ENCODE results near the gene RERE. TPM values are rescaled to one million over a fixed set of nuclear protein-coding genes. Genes with fewer than 3 reads are reported as not detected.

RERE gene
- total RNA-seq, 1 experiment from 2014 or later: 10.3 TPM

- no peak for DNase-seq (ENCODE audit: low read depth)
These were observed 269.6 kb downstream of the RERE start for GRCh38 chr1:8547791-8548190.

- DNase-seq (ENCODE audit: low read depth): no peak
These were observed 272.4 kb downstream of the RERE start for GRCh38 chr1:8545078-8545477.

- DNase-seq (ENCODE audit: low read depth): no peak
These were observed 272.8 kb downstream of the RERE start for GRCh38 chr1:8544644-8545043.

- no peak for DNase-seq (ENCODE audit: low read depth)
These were observed 273.5 kb downstream of the RERE start for GRCh38 chr1:8543965-8544364.

GRCh38 chr1:8541961-8542521, 275.4 kb downstream of the RERE start:
- DNase-seq (ENCODE audit: low read depth): no peak

- no peak for DNase-seq (ENCODE audit: low read depth)
These were observed 276.5 kb downstream of the RERE start for GRCh38 chr1:8540971-8541370.

- DNase-seq (ENCODE audit: low read depth): peak; percentile 8
These were observed 277.0 kb downstream of the RERE start for GRCh38 chr1:8540261-8540941.

- DNase-seq (ENCODE audit: low read depth): no peak
These were observed 277.8 kb downstream of the RERE start for GRCh38 chr1:8539683-8540082.

- DNase-seq (ENCODE audit: low read depth): no peak
These were observed 278.9 kb downstream of the RERE start for GRCh38 chr1:8538502-8538901.

- no peak for DNase-seq (ENCODE audit: low read depth)
These were observed 279.4 kb downstream of the RERE start for GRCh38 chr1:8537991-8538390.

GRCh38 chr1:8536515-8536914, 280.9 kb downstream of the RERE start:
- no peak for DNase-seq (ENCODE audit: low read depth)

GRCh38 chr1:8533907-8534306, 283.5 kb downstream of the RERE start:
- DNase-seq (ENCODE audit: low read depth): no peak

- DNase-seq (ENCODE audit: low read depth): no peak
These were observed 284.3 kb downstream of the RERE start for GRCh38 chr1:8533124-8533523.

GRCh38 chr1:8529901-8530300, 287.5 kb downstream of the RERE start:
- DNase-seq (ENCODE audit: low read depth): no peak

GRCh38 chr1:8527941-8528340, 289.5 kb downstream of the RERE start:
- DNase-seq (ENCODE audit: low read depth): no peak

GRCh38 chr1:8525558-8526275, 291.7 kb downstream of the RERE start:
- DNase-seq (ENCODE audit: low read depth): peak; percentile 92

- peak; percentile 31 for DNase-seq (ENCODE audit: low read depth)
These were observed 292.3 kb downstream of the RERE start for GRCh38 chr1:8525216-8525557.

GRCh38 chr1:8524627-8525157, 292.7 kb downstream of the RERE start:
- DNase-seq (ENCODE audit: low read depth): no peak

GRCh38 chr1:8523666-8524206, 293.7 kb downstream of the RERE start:
- no peak for DNase-seq (ENCODE audit: low read depth)

- peak; percentile 90 for DNase-seq (ENCODE audit: low read depth)
These were observed 296.9 kb downstream of the RERE start for GRCh38 chr1:8520483-8520966.

- no peak for DNase-seq (ENCODE audit: low read depth)
These were observed 298.3 kb downstream of the RERE start for GRCh38 chr1:8519167-8519566.

- no peak for DNase-seq (ENCODE audit: low read depth)
These were observed 299.0 kb downstream of the RERE start for GRCh38 chr1:8518490-8518801.

All from RPMI7951 (cell line).